ENCODE results near the gene CEP95. TPM values are rescaled to one million over a fixed set of nuclear protein-coding genes. Genes with fewer than 3 reads are reported as not detected.

CEP95 gene
- total and polyA plus RNA-seq, 2 of the 13 experiments (the other 11 are each of a cell fraction or from before 2014, with no cell fraction given) = 65.9 to 68.8 TPM

GRCh38 chr17:64496786-64497564 lies 9.8 kb upstream of the CEP95 start, which contains the start of gene POLG2 (continued):
- TF ChIP-seq ZNF468 (CRISPR knock-in tag; IDR thresholded peaks at IDR 0.05) (0 out of 2 replicates have a peak, but pooled peaks have one; percentile 84), STAT6 (CRISPR knock-in tag; IDR thresholded peaks at IDR 0.05; ENCODE audit: borderline replicate concordance) (0 out of 2 replicates have a peak, but pooled peaks have one; percentile 79), FOXP4 (CRISPR knock-in tag; IDR thresholded peaks at IDR 0.05) (no peak), ZNF572 (CRISPR knock-in tag; IDR thresholded peaks at IDR 0.05) (peak; percentile 96), ZNF672 (CRISPR knock-in tag; IDR thresholded peaks at IDR 0.05) (no peak), ZNF136 (CRISPR knock-in tag; IDR thresholded peaks at IDR 0.05; ENCODE audit: low read depth) (peak; percentile 40; the same call in 1 of the 2 replicates), ZNF569 (CRISPR knock-in tag; IDR thresholded peaks at IDR 0.05; ENCODE audit: borderline replicate concordance) (no peak; the same call in 1 of the 2 replicates), ZNF235 (CRISPR knock-in tag; IDR thresholded peaks at IDR 0.05; ENCODE audit: borderline replicate concordance) (peak; percentile 89; the same call in 1 of the 2 replicates), YEATS4 (CRISPR knock-in tag; IDR thresholded peaks at IDR 0.05; ENCODE audit: borderline replicate concordance) (peak; percentile 91), KDM5B (CRISPR knock-in tag; IDR thresholded peaks at IDR 0.05; ENCODE audit: borderline replicate concordance) (peak; percentile 97), CBX1 (IDR thresholded peaks at IDR 0.05; ENCODE audit: low read depth) (peak; percentile 66), KIAA2018 (CRISPR knock-in tag; IDR thresholded peaks at IDR 0.05; ENCODE audit: borderline replicate concordance) (peak; percentile 84; the same call in 1 of the 2 replicates), E2F5 (CRISPR knock-in tag; conservative IDR thresholded peaks at IDR 0.05) (no peak; the same call in 1 of the 2 replicates)

All from HepG2 (cell line).